ENCODE results near the gene LFNG. TPM values are rescaled to one million over a fixed set of nuclear protein-coding genes. Genes with fewer than 3 reads are reported as not detected.

The LFNG gene
- total RNA-seq, 3 donors from 2014 or later (not counting 1 experiment from before 2014, with no cell fraction given): 140 to 191 (median 176) TPM

DNA sequence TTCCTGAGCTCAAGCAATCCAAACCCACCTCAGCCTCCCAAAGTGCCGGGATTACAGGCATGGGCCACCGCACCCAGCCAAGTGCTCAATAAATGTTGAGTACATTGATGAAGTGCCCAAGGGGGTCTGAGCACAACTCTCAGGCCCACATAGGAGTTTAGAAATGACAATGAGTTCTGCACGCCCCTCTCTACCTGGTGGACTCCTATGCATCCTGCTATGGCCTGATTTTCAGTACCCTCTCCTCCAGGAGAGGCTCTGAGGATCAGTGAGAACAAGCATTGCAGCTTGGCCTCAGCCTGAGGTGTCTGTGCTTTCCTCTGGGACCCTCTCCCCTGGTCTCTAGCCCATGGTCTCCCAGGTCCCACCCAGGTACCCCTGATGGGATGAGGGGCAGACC lies 22.5 kb upstream of the LFNG start:
- no peak overlapping the region for H3K4me3 ChIP-seq (ENCODE audit: low read length)
- TF ChIP-seq, protein P1, sequence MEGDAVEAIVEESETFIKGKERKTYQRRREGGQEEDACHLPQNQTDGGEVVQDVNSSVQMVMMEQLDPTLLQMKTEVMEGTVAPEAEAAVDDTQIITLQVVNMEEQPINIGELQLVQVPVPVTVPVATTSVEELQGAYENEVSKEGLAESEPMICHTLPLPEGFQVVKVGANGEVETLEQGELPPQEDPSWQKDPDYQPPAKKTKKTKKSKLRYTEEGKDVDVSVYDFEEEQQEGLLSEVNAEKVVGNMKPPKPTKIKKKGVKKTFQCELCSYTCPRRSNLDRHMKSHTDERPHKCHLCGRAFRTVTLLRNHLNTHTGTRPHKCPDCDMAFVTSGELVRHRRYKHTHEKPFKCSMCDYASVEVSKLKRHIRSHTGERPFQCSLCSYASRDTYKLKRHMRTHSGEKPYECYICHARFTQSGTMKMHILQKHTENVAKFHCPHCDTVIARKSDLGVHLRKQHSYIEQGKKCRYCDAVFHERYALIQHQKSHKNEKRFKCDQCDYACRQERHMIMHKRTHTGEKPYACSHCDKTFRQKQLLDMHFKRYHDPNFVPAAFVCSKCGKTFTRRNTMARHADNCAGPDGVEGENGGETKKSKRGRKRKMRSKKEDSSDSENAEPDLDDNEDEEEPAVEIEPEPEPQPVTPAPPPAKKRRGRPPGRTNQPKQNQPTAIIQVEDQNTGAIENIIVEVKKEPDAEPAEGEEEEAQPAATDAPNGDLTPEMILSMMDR (IDR thresholded peaks at IDR 0.05): no peak
- peaks cover 5% of the 10 kb centered on the region for H3K4me1 ChIP-seq (ENCODE audit: control insufficient read depth, insufficient read depth, low read length)
- peaks cover 0 to 5% of the 10 kb centered on the region in 2 donors for H3K4me1 Mint-ChIP-seq
- no peak overlapping the region for H3K27ac Mint-ChIP-seq
- H3K4me3 Mint-ChIP-seq: no peak overlapping the region
- no peaks in the 10 kb centered on the region for H3K9me3 ChIP-seq (ENCODE audit: control insufficient read depth, insufficient read depth, low read length)
- no peaks in the 10 kb centered on the region for H3K36me3 Mint-ChIP-seq
- WGBS (ENCODE audit: insufficient coverage): 96% methylated on average over 3 of the region's 3 CpGs
- DNase-seq: no peak
- ATAC-seq: no peak
- no peak overlapping the region for H3K27ac ChIP-seq (ENCODE audit: low read length)
- peaks cover 7% of the 10 kb centered on the region for H3K27me3 ChIP-seq (ENCODE audit: control insufficient read depth, insufficient read depth, low read length)
- peaks cover 0 to 7% of the 10 kb centered on the region in 2 donors for H3K27me3 Mint-ChIP-seq (ENCODE audit: low read depth in 2 of 2)
- H3K36me3 ChIP-seq (ENCODE audit: control insufficient read depth, insufficient read depth, low read length): no peaks in the 10 kb centered on the region
- intact Hi-C loops (cut with micrococcal nuclease): no loop called here
- peaks cover 0 to 3% of the 10 kb centered on the region in 2 donors for H3K9me3 Mint-ChIP-seq

DNA sequence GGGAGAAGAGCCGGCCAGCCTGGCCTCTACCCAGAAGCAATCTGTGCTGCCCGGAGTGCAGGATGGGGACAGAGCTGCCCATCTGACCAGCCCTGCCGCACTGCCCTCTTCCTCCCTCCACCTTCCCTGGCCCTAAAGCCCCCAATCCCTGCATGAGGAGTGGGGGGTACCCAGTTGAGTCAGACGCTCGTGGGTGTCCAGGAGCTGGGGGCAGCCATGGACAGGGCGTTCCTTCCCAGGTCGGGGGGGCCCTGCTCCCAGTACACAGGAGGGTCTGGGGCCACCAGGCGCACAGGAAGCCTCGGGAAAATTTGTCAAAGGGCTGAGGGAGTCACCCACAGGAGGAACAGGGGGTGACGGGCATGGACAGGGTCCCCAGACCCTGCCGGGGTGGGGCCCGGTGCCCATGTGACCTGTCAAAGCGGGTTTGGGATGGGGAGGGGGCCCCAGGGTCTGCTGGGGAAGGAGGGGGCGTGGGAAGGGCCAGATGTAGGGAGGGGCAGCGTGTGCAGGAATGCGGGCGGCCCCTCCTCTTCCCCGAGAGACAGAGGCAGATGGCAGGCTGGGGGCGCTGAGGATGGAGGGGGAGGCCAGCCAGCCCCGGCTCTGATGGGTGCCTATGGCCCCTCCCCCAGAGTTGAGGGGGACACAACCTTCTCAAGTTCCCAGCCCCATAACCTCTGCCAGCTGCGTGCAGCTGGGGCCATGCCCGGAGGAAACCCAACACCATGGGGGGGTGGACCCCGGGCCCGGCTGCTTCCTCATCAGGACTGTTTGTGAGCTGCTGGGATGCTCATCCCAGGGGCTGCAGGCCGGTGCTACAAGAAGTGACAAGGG lies 21.9 kb upstream of the LFNG start:
- TF ChIP-seq, protein P1 (IDR thresholded peaks at IDR 0.05): no peak
- intact Hi-C loops (cut with micrococcal nuclease): no loop called here
- Mint-ChIP-seq H3K27me3 (ENCODE audit: low read depth in 2 of 2) (peaks cover 0 to 5% of the 10 kb centered on the region in 2 donors), H3K27ac (no peak overlapping the region), H3K4me3 (no peak overlapping the region), H3K9me3 (no peaks in the 10 kb centered on the region), H3K4me1 (peaks cover 0 to 5% of the 10 kb centered on the region in 2 donors), H3K36me3 (no peaks in the 10 kb centered on the region)
- ATAC-seq (no peak), DNase-seq (no peak)
- H3K27ac ChIP-seq (ENCODE audit: low read length): no peak overlapping the region
- no peaks in the 10 kb centered on the region for H3K9me3 ChIP-seq (ENCODE audit: control insufficient read depth, insufficient read depth, low read length)
- peaks cover 5% of the 10 kb centered on the region for H3K4me1 ChIP-seq (ENCODE audit: control insufficient read depth, insufficient read depth, low read length)
- H3K27me3 ChIP-seq (ENCODE audit: control insufficient read depth, insufficient read depth, low read length): peaks cover 7% of the 10 kb centered on the region
- H3K36me3 ChIP-seq (ENCODE audit: control insufficient read depth, insufficient read depth, low read length): no peaks in the 10 kb centered on the region
- no peak overlapping the region for H3K4me3 ChIP-seq (ENCODE audit: low read length)
- 31% methylated on average over 25 of the region's 25 CpGs for WGBS (ENCODE audit: insufficient coverage)

DNA sequence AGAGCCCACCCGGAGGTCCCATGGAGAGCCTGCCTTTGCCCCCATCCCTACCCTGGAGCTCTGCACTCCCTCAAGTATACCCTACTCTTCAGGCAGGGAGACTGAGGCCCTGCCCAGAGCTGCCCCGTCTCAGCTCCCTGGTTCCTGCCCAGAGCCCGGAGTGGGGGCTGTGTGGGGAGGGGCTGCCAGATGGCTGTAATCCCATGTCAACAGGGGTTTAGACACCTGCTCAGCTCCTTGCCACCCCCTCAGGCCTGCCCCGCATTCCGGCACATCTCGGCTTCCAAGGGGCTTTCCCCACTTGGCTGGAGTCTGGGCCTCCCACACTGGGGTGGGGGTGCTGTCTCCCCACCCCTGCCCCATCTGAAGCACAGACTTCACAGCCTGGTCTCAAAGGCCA lies 20.9 kb upstream of the LFNG start:
- 95% methylated on average over 5 of the region's 6 CpGs for WGBS (ENCODE audit: insufficient coverage)
- peaks cover 0 to 6% of the 10 kb centered on the region in 2 donors for H3K4me1 Mint-ChIP-seq
- Histone ChIP-seq H3K27ac (ENCODE audit: low read length) (no peak overlapping the region), H3K9me3 (ENCODE audit: control insufficient read depth, insufficient read depth, low read length) (no peaks in the 10 kb centered on the region), H3K36me3 (ENCODE audit: control insufficient read depth, insufficient read depth, low read length) (no peaks in the 10 kb centered on the region), H3K27me3 (ENCODE audit: control insufficient read depth, insufficient read depth, low read length) (peaks cover 7% of the 10 kb centered on the region), H3K4me1 (ENCODE audit: control insufficient read depth, insufficient read depth, low read length) (peaks cover 5% of the 10 kb centered on the region), H3K4me3 (ENCODE audit: low read length) (no peak overlapping the region)
- DNase-seq: no peak
- intact Hi-C loops (cut with micrococcal nuclease): no loop called here
- no peaks in the 10 kb centered on the region for H3K36me3 Mint-ChIP-seq
- no peaks in the 10 kb centered on the region for H3K9me3 Mint-ChIP-seq
- H3K4me3 Mint-ChIP-seq: no peak overlapping the region
- ATAC-seq: no peak
- H3K27me3 Mint-ChIP-seq (ENCODE audit: low read depth in 2 of 2): peaks cover 0 to 2% of the 10 kb centered on the region in 2 donors
- H3K27ac Mint-ChIP-seq: no peak overlapping the region
- TF ChIP-seq, protein P1 (IDR thresholded peaks at IDR 0.05): no peak

All from natural killer cell (primary cell).